K562 (cell line): ENCODE data around the gene NF2. TPM values are rescaled to one million over a fixed set of nuclear protein-coding genes. Genes with fewer than 3 reads are reported as not detected.

Experiments
- ATAC-seq: fragments of 200-7000 bp; cut with Tn5 transposase; 3 replicates; pipeline ENCODE4 v1.9.1; 2020; ENCODE audit warnings: moderate library complexity
- BruUV-seq: library from RNA; stranded (reverse); fragments of 400-500 nt; replicated peaks from 2 replicates; lab custom pipeline; 2021; lab: Mats Ljungman, UMichigan
- CTCF ChIA-PET: fragments of 300-600 bp; formaldehyde crosslinking; extraction: SDS; loops from one replicate; lab custom pipeline; 2021; ENCODE audit warnings: low intra/inter-chr PET ratio; lab: Yijun Ruan, JAX
- POLR2A ChIA-PET: fragments of 300-600, 350-650 bp; sonication (Branson Sonifier 250); formaldehyde crosslinking; extraction: SDS; loops from one replicate; lab custom pipeline; 2021; ENCODE audit warnings: antibody characterized with exemption, inconsistent platforms; lab: Yijun Ruan, JAX
- DNase-seq, 4 experiments: peaks; one replicate each; pipeline versions ENCODE4 v3.0.0 to v3.0.0-alpha.2; 2011 to 2018; ENCODE audit warnings: low spot score in 3 of 4, mixed read lengths in 3 of 4; ENCODE audit errors: extremely low read depth in 1 of 4
- FAIRE-seq: peaks from 2 replicates; lab custom pipeline; 2011; peaks lifted over from hg19 to GRCh38; lab: Jason Lieb, UNC
- H2AFZ ChIP-seq: 2 replicates; pipeline ENCODE4 v1.6.0; 2011; ENCODE audit warnings: low read depth, low read length, control low read depth, inconsistent platforms
- H3K27ac ChIP-seq: fragments of 200-600 bp; 3 replicates; pipeline ENCODE4 v1.8.0; 2011; ENCODE audit warnings: low read depth, mild to moderate bottlenecking, control low read depth, inconsistent platforms, low read length, moderate library complexity, mixed read lengths; ENCODE audit errors: extremely low read depth
- H3K27me3 ChIP-seq, 2 experiments: fragments of 300-600 bp in 1 of 2; 2 replicates in 1 of 2; 3 replicates in 1 of 2; pipeline versions ENCODE4 v1.6.0 to v1.8.0; 2011; ENCODE audit warnings: inconsistent platforms in 2 of 2, low read length in 2 of 2, mild to moderate bottlenecking in 1 of 2, mixed read lengths in 1 of 2, moderate library complexity in 1 of 2; ENCODE audit not compliant: control insufficient read depth in 2 of 2, insufficient read depth in 2 of 2
- H3K36me3 ChIP-seq: fragments of 300-600 bp; 3 replicates; pipeline ENCODE4 v1.8.0; 2011; ENCODE audit warnings: mild to moderate bottlenecking, low read length, inconsistent platforms; ENCODE audit not compliant: control insufficient read depth, insufficient read depth
- H3K4me1 ChIP-seq, 2 experiments: fragments of 200-600 bp in 1 of 2; replicated peaks in 1 of 2; 2 replicates in 1 of 2; 3 replicates in 1 of 2; pipeline versions ENCODE4 v1.5.1 to v1.8.0; 2011; ENCODE audit warnings: inconsistent platforms in 2 of 2, low read length in 2 of 2, mild to moderate bottlenecking in 1 of 2, mixed read lengths in 1 of 2, moderate library complexity in 1 of 2; ENCODE audit not compliant: control insufficient read depth in 2 of 2, insufficient read depth in 2 of 2
- H3K4me2 ChIP-seq: 2 replicates; pipeline ENCODE4 v1.6.1; 2011; ENCODE audit warnings: low read length, control low read depth, inconsistent platforms, mixed read lengths; ENCODE audit not compliant: insufficient read depth
- H3K4me3 ChIP-seq: fragments of 200-600 bp; sonication (generic), shearing (Covaris generic); 2 replicates; pipeline ENCODE4 v1.5.1; 2016; ENCODE audit warnings: control low read depth, inconsistent platforms
- H3K79me2 ChIP-seq: fragments of 200-600 bp; 3 replicates; pipeline ENCODE4 v1.8.0; 2011; ENCODE audit warnings: low read length, inconsistent platforms; ENCODE audit not compliant: control insufficient read depth, insufficient read depth
- H3K9ac ChIP-seq, 2 experiments: 2 replicates each; pipeline versions ENCODE4 v1.6.0 to v1.6.1; 2011; ENCODE audit warnings: low read depth in 2 of 2, low read length in 2 of 2, control low read depth in 1 of 2, inconsistent platforms in 1 of 2, mild to moderate bottlenecking in 1 of 2, mixed read lengths in 1 of 2; ENCODE audit not compliant: insufficient read depth in 1 of 2
- H3K9me1 ChIP-seq: one replicate; pipeline ENCODE4 v1.6.0; 2011; ENCODE audit warnings: inconsistent platforms, mild to moderate bottlenecking, low read length, moderate library complexity; ENCODE audit not compliant: control insufficient read depth, insufficient read depth
- H3K9me3 ChIP-seq: replicated peaks from 2 replicates; pipeline ENCODE4 v1.5.1; 2011; ENCODE audit warnings: low read depth, low read length, inconsistent platforms; ENCODE audit not compliant: control insufficient read depth, insufficient read depth
- H4K20me1 ChIP-seq: replicated peaks from 2 replicates; pipeline ENCODE4 v1.6.1; 2011; ENCODE audit warnings: low read length, inconsistent platforms, mixed read lengths; ENCODE audit not compliant: control insufficient read depth, insufficient read depth
- BCOR ChIP-seq: fragments of 450-650 bp; IDR thresholded peaks from 2 replicates; pipeline ENCODE4 v1.6.1; 2016
- ESRRA ChIP-seq: fragments of 450-650 bp; IDR thresholded peaks from 2 replicates; pipeline ENCODE4 v1.6.1; 2014; ENCODE audit warnings: low read depth, mild to moderate bottlenecking, moderate library complexity, borderline replicate concordance
- GABPB2 ChIP-seq: fragments of 250-450 bp; sonication (Bioruptor Pico); conservative IDR thresholded peaks from 2 replicates; pipeline ENCODE4 v1.5.1; 2021; ENCODE audit warnings: mild to moderate bottlenecking
- KDM1A ChIP-seq, 2 experiments: fragments of 450-650 bp; IDR thresholded peaks; 2 replicates each; pipeline ENCODE4 v1.6.1; 2016; ENCODE audit warnings: mild to moderate bottlenecking in 2 of 2
- RBM25 ChIP-seq: fragments of 200-400 bp; formaldehyde crosslinking; IDR thresholded peaks from 2 replicates; pipeline ENCODE4 v1.6.1; 2018; ENCODE audit warnings: low read length, low read depth, moderate library complexity; ENCODE audit not compliant: severe bottlenecking
- SMARCA5 ChIP-seq: fragments of 450-650 bp; IDR thresholded peaks from 2 replicates; pipeline ENCODE4 v1.6.1; 2016
- ZNF253 ChIP-seq: fragments of 250-450 bp; sonication (Bioruptor Pico); conservative IDR thresholded peaks from 2 replicates; pipeline ENCODE4 v1.6.1; 2021; ENCODE audit warnings: mild to moderate bottlenecking
- WGBS: fragments of 100-300 bp; shearing (Covaris generic); methylation state at CpG from one replicate; pipeline ENCODE4 v1.1.6; 2016; ENCODE audit warnings: low coverage, mixed read lengths; ENCODE audit not compliant: insufficient coverage; ENCODE audit errors: missing lambda C conversion rate; 5-methylcytosine and 5-hydroxymethylcytosine counted together
- in situ Hi-C: fragments of 300-500 bp; cut with MboI; formaldehyde crosslinking; loops from 4 replicates; pipeline ENCODE4 v1.15.0; 2018; ENCODE audit warnings: inconsistent platforms, mixed read lengths
- intact Hi-C: fragments of 100-400 bp; cut with micrococcal nuclease; formaldehyde crosslinking; loops from 2 replicates; pipeline ENCODE4 v1.14.2; 2022
- polyA plus RNA-seq, 8 experiments: library from polyadenylated mRNA; depleted of rRNA in 4 of 8; stranded (reverse) in 5 of 8; unstranded in 3 of 8; fragments of >200 nt; fragmentation: Nextera tagmentation in 2 of 8; fragmentation: Illumina TruSeq in 1 of 8; extraction: Ambion mirVana in 2 of 8; extraction: Trizol in 1 of 8; gene quantifications; 2 replicates each; pipeline versions ENCODE4 v1.2.1 to v1.2.3, GENCODE V29; 2011 to 2014; ENCODE audit warnings: inconsistent platforms in 1 of 8, missing spikeins in 1 of 8
- total RNA-seq, 7 experiments: library from RNA; depleted of rRNA in 6 of 7; stranded (reverse); fragments of >200 nt in 6 of 7; fragmentation: Illumina TruSeq in 2 of 7; extraction: Trizol in 2 of 7; gene quantifications; 2 replicates each; pipeline versions ENCODE4 v1.2.1 to v1.2.3, GENCODE V29; 2011 to 2021; ENCODE audit warnings: low replicate concordance in 1 of 7
- TF ChIP-seq, protein P1 (sequence below): fragments of 150-350 bp; IDR thresholded peaks from 2 replicates; pipeline ENCODE4 v1.6.1; 2014; ENCODE audit warnings: low read depth, mild to moderate bottlenecking, low read length, borderline replicate concordance

Gene NF2
- total and polyA plus RNA-seq, 9 of the 15 experiments (the other 6 are each of a cell fraction or from before 2014, with no cell fraction given): 2.2 to 32.5 (median 15.2) TPM

DNA sequence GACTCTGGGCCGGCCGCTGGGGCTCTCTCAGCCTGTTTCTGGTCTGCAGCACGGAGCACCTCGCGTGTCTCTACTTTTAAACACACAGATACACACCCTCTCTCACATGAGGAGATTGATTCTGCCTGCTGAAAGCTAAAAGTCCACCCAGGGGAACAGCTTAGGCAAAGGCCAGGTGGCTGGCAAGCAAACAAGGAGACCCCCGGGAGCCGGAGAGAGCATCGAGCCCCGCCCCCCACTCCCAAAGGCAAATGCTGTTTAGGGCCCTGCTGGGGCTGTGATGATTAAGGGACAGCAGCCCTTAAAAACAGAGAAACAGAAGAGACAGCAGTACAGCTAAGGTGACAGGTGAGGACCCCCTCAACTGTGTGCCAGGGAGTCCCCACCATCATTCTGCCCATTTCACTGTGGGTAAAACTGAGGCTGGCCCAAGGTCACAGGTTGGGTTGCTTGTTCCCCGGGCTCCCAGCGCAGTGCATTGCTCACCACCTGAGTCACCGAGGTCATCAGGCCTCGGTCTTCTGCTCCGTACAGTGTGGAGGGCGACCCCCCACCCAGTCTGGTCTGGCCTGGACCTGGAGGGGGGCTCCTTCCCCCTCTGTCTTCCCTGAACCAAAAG, 123.2 kb downstream of the NF2 start:
- H2AFZ ChIP-seq: peak overlapping the region; percentile 70
- ChIA-PET CTCF (interaction anchor here (0.9 to 2.3 kb wide), 3 partner anchors 37 to 362 kb away, joined by 3 to 14 read pairs (median 3); no protein-coding TSS in a partner anchor), POLR2A (no interaction called here)
- ATAC-seq: peak; percentile 23; the same call in 2 of the 3 replicates
- H3K9me1 ChIP-seq: peaks cover 4% of the 10 kb centered on the region
- no peaks in the 10 kb centered on the region for H4K20me1 ChIP-seq
- intact Hi-C loops (loop anchor here (5.0 kb wide), 1 partner anchor 281 kb away; no protein-coding TSS in a partner anchor), in situ Hi-C loops (no loop called here)
- peak overlapping the region; percentile 37; the same call in 1 of the 2 replicates for H3K4me2 ChIP-seq
- TF ChIP-seq ZNF253 (CRISPR knock-in tag) (no peak), BCOR (peak; percentile 82), GABPB2 (CRISPR knock-in tag) (no peak), SMARCA5 (peak; percentile 75), KDM1A (IDR thresholded peaks at IDR 0.05) (0 out of 4 replicates have a peak, but pooled peaks of 1 of the 2 experiments have one; percentile 12), ESRRA (peak; percentile 100), RBM25 (peak; percentile 83)
- TF ChIP-seq, protein P1, sequence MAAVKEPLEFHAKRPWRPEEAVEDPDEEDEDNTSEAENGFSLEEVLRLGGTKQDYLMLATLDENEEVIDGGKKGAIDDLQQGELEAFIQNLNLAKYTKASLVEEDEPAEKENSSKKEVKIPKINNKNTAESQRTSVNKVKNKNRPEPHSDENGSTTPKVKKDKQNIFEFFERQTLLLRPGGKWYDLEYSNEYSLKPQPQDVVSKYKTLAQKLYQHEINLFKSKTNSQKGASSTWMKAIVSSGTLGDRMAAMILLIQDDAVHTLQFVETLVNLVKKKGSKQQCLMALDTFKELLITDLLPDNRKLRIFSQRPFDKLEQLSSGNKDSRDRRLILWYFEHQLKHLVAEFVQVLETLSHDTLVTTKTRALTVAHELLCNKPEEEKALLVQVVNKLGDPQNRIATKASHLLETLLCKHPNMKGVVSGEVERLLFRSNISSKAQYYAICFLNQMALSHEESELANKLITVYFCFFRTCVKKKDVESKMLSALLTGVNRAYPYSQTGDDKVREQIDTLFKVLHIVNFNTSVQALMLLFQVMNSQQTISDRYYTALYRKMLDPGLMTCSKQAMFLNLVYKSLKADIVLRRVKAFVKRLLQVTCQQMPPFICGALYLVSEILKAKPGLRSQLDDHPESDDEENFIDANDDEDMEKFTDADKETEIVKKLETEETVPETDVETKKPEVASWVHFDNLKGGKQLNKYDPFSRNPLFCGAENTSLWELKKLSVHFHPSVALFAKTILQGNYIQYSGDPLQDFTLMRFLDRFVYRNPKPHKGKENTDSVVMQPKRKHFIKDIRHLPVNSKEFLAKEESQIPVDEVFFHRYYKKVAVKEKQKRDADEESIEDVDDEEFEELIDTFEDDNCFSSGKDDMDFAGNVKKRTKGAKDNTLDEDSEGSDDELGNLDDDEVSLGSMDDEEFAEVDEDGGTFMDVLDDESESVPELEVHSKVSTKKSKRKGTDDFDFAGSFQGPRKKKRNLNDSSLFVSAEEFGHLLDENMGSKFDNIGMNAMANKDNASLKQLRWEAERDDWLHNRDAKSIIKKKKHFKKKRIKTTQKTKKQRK: no peak
- peaks cover 14 to 39% of the 10 kb centered on the region in 2 experiments; a peak in 4 of 5 replicates for H3K4me1 ChIP-seq
- H3K79me2 ChIP-seq: no peaks in the 10 kb centered on the region
- BruUV-seq: no TSS peak
- H3K9ac ChIP-seq: peak overlapping the region; percentile 30 to 78; a peak in 2 of 4 replicates
- no peaks in the 10 kb centered on the region for H3K36me3 ChIP-seq
- WGBS: 39% methylated on average over 10 of the region's 15 CpGs
- no peak overlapping the region for H3K27ac ChIP-seq
- H3K4me3 ChIP-seq: no peak overlapping the region
- no peaks in the 10 kb centered on the region for H3K9me3 ChIP-seq
- no peak for DNase-seq
- no peak for FAIRE-seq
- H3K27me3 ChIP-seq: no peaks in the 10 kb centered on the region; a peak in 1 of 5 replicates
